Activated naive CD4-positive, alpha-beta T cell treated with anti-CD3 and anti-CD28 coated beads for 36 hours (primary cell): ENCODE measurements around the gene KCNMB4. TPM values are rescaled to one million over a fixed set of nuclear protein-coding genes. Genes with fewer than 3 reads are reported as not detected.

ENCODE experiments used
- CTCF ChIA-PET: fragments of 350-600 bp; sonication (Branson Sonifier 250); formaldehyde crosslinking; loops from one replicate; lab custom pipeline; 2021; ENCODE audit warnings: antibody characterized with exemption; lab: Charles Lee
- DNase-seq: peaks from one replicate; pipeline ENCODE4 v3.0.0-alpha.2; 2020
- H3K27ac Mint-ChIP-seq: one replicate; pipeline ENCODE4 v1.8.0; 2021; ENCODE audit warnings: mild to moderate bottlenecking, mixed read lengths
- H3K27me3 Mint-ChIP-seq: one replicate; pipeline ENCODE4 v1.8.0; 2021; ENCODE audit warnings: low read depth, mixed read lengths
- H3K36me3 Mint-ChIP-seq: one replicate; pipeline ENCODE4 v1.8.0; 2021; ENCODE audit warnings: low read depth, mixed read lengths
- H3K4me1 Mint-ChIP-seq: one replicate; pipeline ENCODE4 v1.8.0; 2021; ENCODE audit warnings: low read depth, mixed read lengths
- H3K4me3 Mint-ChIP-seq: one replicate; pipeline ENCODE4 v1.8.0; 2021; ENCODE audit warnings: mild to moderate bottlenecking, moderate library complexity, mixed read lengths
- H3K9me3 Mint-ChIP-seq: one replicate; pipeline ENCODE4 v1.8.0; 2021; ENCODE audit warnings: mixed read lengths
- intact Hi-C: fragments of 100-400 bp; cut with micrococcal nuclease; formaldehyde crosslinking; loops from one replicate; pipeline ENCODE4 v1.15.1; 2023
- total RNA-seq, 2 experiments: library from RNA; stranded (reverse); gene quantifications; one replicate each; pipeline ENCODE4 v1.2.3, GENCODE V29; 2021

Gene KCNMB4
- total RNA-seq, 2 experiments from 2014 or later: 0.54 to 0.60 TPM

GRCh38 chr12:70354787-70355186 is 11.3 kb upstream of the KCNMB4 start:
- Mint-ChIP-seq H3K27me3 (no peaks in the 10 kb centered on the region), H3K4me1 (peaks cover 7% of the 10 kb centered on the region), H3K4me3 (no peak overlapping the region), H3K9me3 (no peaks in the 10 kb centered on the region), H3K36me3 (peaks cover 11% of the 10 kb centered on the region), H3K27ac (no peak overlapping the region)
- DNase-seq: no peak
- CTCF ChIA-PET: no interaction called here
- intact Hi-C loops: no loop called here

GRCh38 chr12:70355972-70356371 is 10.1 kb upstream of the KCNMB4 start:
- Mint-ChIP-seq H3K4me3 (no peak overlapping the region), H3K36me3 (peaks cover 11% of the 10 kb centered on the region), H3K27ac (no peak overlapping the region), H3K4me1 (peaks cover 7% of the 10 kb centered on the region), H3K9me3 (no peaks in the 10 kb centered on the region), H3K27me3 (no peaks in the 10 kb centered on the region)
- intact Hi-C loops: no loop called here
- no peak for DNase-seq
- CTCF ChIA-PET: interaction anchor here (0.9 kb wide), 1 partner anchor 221 kb away, joined by 3 read pairs; no protein-coding TSS in a partner anchor

- no peak overlapping the region for H3K27ac Mint-ChIP-seq
- peaks cover 4% of the 10 kb centered on the region for H3K4me1 Mint-ChIP-seq
- H3K4me3 Mint-ChIP-seq: no peak overlapping the region
- H3K36me3 Mint-ChIP-seq: peaks cover 4% of the 10 kb centered on the region
- intact Hi-C loops: loop anchor here (10.0 kb wide), 1 partner anchor 1115 kb away; no protein-coding TSS in a partner anchor
- no peaks in the 10 kb centered on the region for H3K9me3 Mint-ChIP-seq
- no peak for DNase-seq
- H3K27me3 Mint-ChIP-seq: peaks cover under 1% of the 10 kb centered on the region
- CTCF ChIA-PET: no interaction called here
Observed at GRCh38 chr12:70359458-70360197, 6.5 kb upstream of the KCNMB4 start.

- Mint-ChIP-seq H3K27ac (no peak overlapping the region), H3K27me3 (peaks cover 5% of the 10 kb centered on the region), H3K9me3 (no peaks in the 10 kb centered on the region), H3K4me3 (no peak overlapping the region), H3K4me1 (peaks cover 9% of the 10 kb centered on the region), H3K36me3 (peaks cover 2% of the 10 kb centered on the region)
- intact Hi-C loops: loop anchor here (10.0 kb wide), 1 partner anchor 1115 kb away; no protein-coding TSS in a partner anchor
- DNase-seq: no peak
- CTCF ChIA-PET: no interaction called here
Observed at GRCh38 chr12:70360218-70360617, 5.9 kb upstream of the KCNMB4 start.

GRCh38 chr12:70364695-70365397 is 1.2 kb upstream of the KCNMB4 start:
- Mint-ChIP-seq H3K4me1 (peaks cover 18% of the 10 kb centered on the region), H3K36me3 (no peaks in the 10 kb centered on the region), H3K27ac (no peak overlapping the region), H3K4me3 (peak overlapping the region; percentile 69), H3K9me3 (no peaks in the 10 kb centered on the region), H3K27me3 (peaks cover 10% of the 10 kb centered on the region)
- CTCF ChIA-PET: no interaction called here
- intact Hi-C loops: loop anchor here (2.0 to 10.0 kb wide), 2 partner anchors 626 to 1120 kb away; partner anchors contain the start of gene RAB3IP
- no peak for DNase-seq

- Mint-ChIP-seq H3K4me1 (peaks cover 18% of the 10 kb centered on the region), H3K4me3 (peak overlapping the region; percentile 69), H3K9me3 (no peaks in the 10 kb centered on the region), H3K27me3 (peaks cover 10% of the 10 kb centered on the region), H3K36me3 (no peaks in the 10 kb centered on the region), H3K27ac (no peak overlapping the region)
- intact Hi-C loops: loop anchor here (2.0 to 10.0 kb wide), 2 partner anchors 627 to 1121 kb away; partner anchors contain the start of gene RAB3IP
- no peak for DNase-seq
- CTCF ChIA-PET: no interaction called here
Observed at GRCh38 chr12:70365398-70365647, 767 bp upstream of the KCNMB4 start.

- H3K4me3 Mint-ChIP-seq: peak overlapping the region; percentile 90
- peaks cover 10% of the 10 kb centered on the region for H3K27me3 Mint-ChIP-seq
- H3K36me3 Mint-ChIP-seq: no peaks in the 10 kb centered on the region
- H3K9me3 Mint-ChIP-seq: no peaks in the 10 kb centered on the region
- DNase-seq: peak; percentile 66
- H3K4me1 Mint-ChIP-seq: peaks cover 18% of the 10 kb centered on the region
- intact Hi-C loops: loop anchor here (1.0 to 10.0 kb wide), 4 partner anchors 14 to 1122 kb away; no protein-coding TSS in a partner anchor
- CTCF ChIA-PET: no interaction called here
- H3K27ac Mint-ChIP-seq: no peak overlapping the region
Observed at GRCh38 chr12:70366581-70367257, 629 bp downstream of the KCNMB4 start.

- no peak overlapping the region for H3K27ac Mint-ChIP-seq
Observed at GRCh38 chr12:70367258-70368141, 1.4 kb downstream of the KCNMB4 start.

GRCh38 chr12:70372881-70373280 is 6.8 kb downstream of the KCNMB4 start:
- Mint-ChIP-seq H3K9me3 (no peaks in the 10 kb centered on the region), H3K27me3 (peaks cover under 1% of the 10 kb centered on the region), H3K36me3 (no peaks in the 10 kb centered on the region), H3K4me3 (no peak overlapping the region), H3K27ac (no peak overlapping the region), H3K4me1 (peaks cover 2% of the 10 kb centered on the region)
- no peak for DNase-seq
- CTCF ChIA-PET: interaction anchor here (0.6 kb wide), 1 partner anchor 443 kb away, joined by 3 read pairs; no protein-coding TSS in a partner anchor
- intact Hi-C loops: no loop called here

More at GRCh38 chr12:70367258-70368141, 1.4 kb downstream of the KCNMB4 start:
- peaks cover 18% of the 10 kb centered on the region for H3K4me1 Mint-ChIP-seq
- intact Hi-C loops: loop anchor here (2.0 to 10.0 kb wide), 2 partner anchors 13 to 1123 kb away; no protein-coding TSS in a partner anchor
- peaks cover 10% of the 10 kb centered on the region for H3K27me3 Mint-ChIP-seq
- DNase-seq: no peak
- H3K36me3 Mint-ChIP-seq: no peaks in the 10 kb centered on the region
- CTCF ChIA-PET: no interaction called here
- no peaks in the 10 kb centered on the region for H3K9me3 Mint-ChIP-seq
- peak overlapping the region; percentile 90 for H3K4me3 Mint-ChIP-seq

GRCh38 chr12:70379846-70380245 is 13.8 kb downstream of the KCNMB4 start:
- Mint-ChIP-seq H3K27me3 (no peaks in the 10 kb centered on the region), H3K27ac (peak overlapping the region; percentile 27), H3K4me1 (peaks cover 13% of the 10 kb centered on the region), H3K9me3 (no peaks in the 10 kb centered on the region), H3K36me3 (peaks cover 3% of the 10 kb centered on the region), H3K4me3 (no peak overlapping the region)
- intact Hi-C loops: loop anchor here (1.0 to 2.0 kb wide), 2 partner anchors 13 to 138 kb away; partner anchors contain the start of gene KCNMB4
- CTCF ChIA-PET: interaction anchor here (0.6 kb wide), 1 partner anchor 195 kb away, joined by 3 read pairs; no protein-coding TSS in a partner anchor
- peak; percentile 46 for DNase-seq

GRCh38 chr12:70383484-70383883 is 17.4 kb downstream of the KCNMB4 start:
- Mint-ChIP-seq H3K9me3 (no peaks in the 10 kb centered on the region), H3K36me3 (peaks cover 3% of the 10 kb centered on the region), H3K4me3 (no peak overlapping the region), H3K27me3 (no peaks in the 10 kb centered on the region), H3K27ac (no peak overlapping the region), H3K4me1 (peaks cover 13% of the 10 kb centered on the region)
- CTCF ChIA-PET: no interaction called here
- intact Hi-C loops: no loop called here
- DNase-seq: no peak
